AG04450 (cell line): ENCODE results near the gene JMJD7. TPM values are rescaled to one million over a fixed set of nuclear protein-coding genes. Genes with fewer than 3 reads are reported as not detected.

Experiments used
- CTCF ChIA-PET: fragments of 300-600, 350-600 bp; formaldehyde crosslinking; extraction: SDS; loops from one replicate; lab custom pipeline; 2022; ENCODE audit warnings: antibody characterized with exemption, inconsistent platforms; lab: Charles Lee
- POLR2A ChIA-PET: fragments of 350-600 bp; formaldehyde crosslinking; extraction: SDS; loops from one replicate; lab custom pipeline; 2021; ENCODE audit warnings: antibody characterized with exemption, inconsistent platforms; lab: Yijun Ruan, JAX
- DNase-seq: peaks from one replicate; pipeline ENCODE4 v3.0.0-alpha.2; 2011; ENCODE audit warnings: low read depth, low spot score
- H3K27ac ChIP-seq: one replicate; pipeline ENCODE4 v1.5.1; 2012; ENCODE audit warnings: low read depth, low read length, control low read depth
- H3K27me3 ChIP-seq: one replicate; pipeline ENCODE4 v1.6.0; 2012; ENCODE audit warnings: low read length; ENCODE audit not compliant: control insufficient read depth, insufficient read depth
- H3K4me3 ChIP-seq: 2 replicates; pipeline ENCODE4 v1.5.1; 2011; ENCODE audit warnings: mild to moderate bottlenecking, low read depth, low read length, control low read depth
- H3K9me3 ChIP-seq: 2 replicates; pipeline ENCODE4 v1.5.1; 2012; ENCODE audit warnings: low read length; ENCODE audit not compliant: control insufficient read depth, insufficient read depth
- CTCF ChIP-seq: IDR thresholded peaks from 2 replicates; pipeline ENCODE4 v1.5.1; 2011; ENCODE audit warnings: low read depth, low read length, control low read depth, inconsistent platforms
- polyA plus RNA-seq: library from polyadenylated mRNA; depleted of rRNA; stranded (reverse); fragments of >200 nt; gene quantifications from 2 replicates; pipeline ENCODE4 v1.2.3, GENCODE V29; 2011

Gene JMJD7
- polyA plus RNA-seq, 1 experiment = 5.1 TPM

- ChIA-PET CTCF (no interaction called here), POLR2A (no interaction called here)
- TF ChIP-seq CTCF = no peak
- no peaks in the 10 kb centered on the region; the same call in 1 of the 2 replicates for H3K9me3 ChIP-seq
- H3K4me3 ChIP-seq = no peak overlapping the region
- no peak overlapping the region for H3K27ac ChIP-seq
- DNase-seq = no peak
- H3K27me3 ChIP-seq = no peaks in the 10 kb centered on the region
These were observed 13.2 kb downstream of the JMJD7 start for GRCh38 chr15:41841131-41841530.

GRCh38 chr15:41842229-41842628 is 14.3 kb downstream of the JMJD7 start:
- DNase-seq = no peak
- ChIA-PET CTCF (no interaction called here), POLR2A (no interaction called here)
- TF ChIP-seq CTCF = no peak
- no peak overlapping the region for H3K4me3 ChIP-seq
- no peaks in the 10 kb centered on the region; the same call in 1 of the 2 replicates for H3K9me3 ChIP-seq
- H3K27ac ChIP-seq = no peak overlapping the region
- no peaks in the 10 kb centered on the region for H3K27me3 ChIP-seq

- Histone ChIP-seq H3K27ac (no peak overlapping the region), H3K27me3 (no peaks in the 10 kb centered on the region), H3K4me3 (no peak overlapping the region), H3K9me3 (no peaks in the 10 kb centered on the region; the same call in 1 of the 2 replicates)
- TF ChIP-seq CTCF = no peak
- ChIA-PET POLR2A (no interaction called here), CTCF (interaction anchor here (0.9 kb wide), 1 partner anchor 33 kb away, joined by 3 read pairs; no protein-coding TSS in a partner anchor)
- no peak for DNase-seq
These were observed 15.7 kb downstream of the JMJD7 start for GRCh38 chr15:41843571-41843970.

GRCh38 chr15:41844814-41845213 is 16.9 kb downstream of the JMJD7 start:
- CTCF ChIA-PET = no interaction called here
- H3K27me3 ChIP-seq = no peaks in the 10 kb centered on the region
- no peaks in the 10 kb centered on the region; the same call in 1 of the 2 replicates for H3K9me3 ChIP-seq
- no peak overlapping the region for H3K4me3 ChIP-seq
- POLR2A ChIA-PET = no interaction called here
- no peak for DNase-seq
- TF ChIP-seq CTCF = no peak
- no peak overlapping the region for H3K27ac ChIP-seq

- Histone ChIP-seq H3K27me3 (peaks cover 3% of the 10 kb centered on the region), H3K4me3 (no peak overlapping the region), H3K9me3 (no peaks in the 10 kb centered on the region; the same call in 1 of the 2 replicates), H3K27ac (no peak overlapping the region)
- TF ChIP-seq CTCF = no peak
- CTCF ChIA-PET = interaction anchor here (1.2 kb wide), 1 partner anchor 73 kb away, joined by 3 read pairs; the partner anchor contains the start of gene MAPKBP1
- no peak for DNase-seq
- POLR2A ChIA-PET = interaction anchor here (0.9 kb wide), 1 partner anchor 15 kb away, joined by 3 read pairs; no protein-coding TSS in a partner anchor
These were observed 19.3 kb downstream of the JMJD7 start for GRCh38 chr15:41847206-41847605.
